ENCODE results near the gene ZMYND12.

The ZMYND12 gene

GRCh38 chr1:42419126-42419821 lies 36.5 kb downstream of the ZMYND12 start:
- no peaks in the 10 kb centered on the region for H4K20me1 ChIP-seq (ENCODE audit: insufficient read depth, low read length, poor library complexity, severe bottlenecking)

DNA sequence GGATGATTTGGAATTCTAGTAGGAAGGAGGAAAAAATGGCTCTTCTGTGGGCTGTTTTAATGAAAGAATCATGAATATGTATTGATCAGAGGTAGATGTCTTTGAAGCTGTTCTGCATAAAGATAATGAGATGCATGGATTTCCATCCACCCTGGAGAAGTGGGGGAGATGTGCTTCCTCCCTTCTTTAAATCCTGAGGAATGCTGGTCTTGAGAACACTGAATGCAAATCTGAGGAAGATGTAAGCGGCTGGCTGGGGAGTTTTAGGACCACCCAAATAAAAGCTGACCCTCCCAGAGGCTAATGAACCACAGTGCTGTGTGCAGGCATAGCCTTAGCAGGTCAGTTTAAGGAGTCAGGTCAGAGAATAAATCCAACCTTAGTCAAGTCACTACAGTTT lies 37.3 kb downstream of the ZMYND12 start:
- H3F3A ChIP-seq (ENCODE audit: low read depth) = no peaks in the 10 kb centered on the region
- H3K4me2 ChIP-seq (ENCODE audit: low read depth, low read length, poor library complexity, severe bottlenecking) = no peak overlapping the region
- no peak overlapping the region for H3K4me3 ChIP-seq (ENCODE audit: low read length, poor library complexity, severe bottlenecking)

More at GRCh38 chr1:42419126-42419821, 36.5 kb downstream of the ZMYND12 start:
- no peaks in the 10 kb centered on the region for H3F3A ChIP-seq (ENCODE audit: low read depth)
- H3K36me3 ChIP-seq (ENCODE audit: insufficient read depth, low read length) = no peaks in the 10 kb centered on the region
- H3K4me3 ChIP-seq (ENCODE audit: low read length, poor library complexity, severe bottlenecking) = no peak overlapping the region
- TF ChIP-seq CTCF (conservative IDR thresholded peaks at IDR 0.05; ENCODE audit: low read length) (no peak), EZH2phosphoT487 (IDR thresholded peaks at IDR 0.05; ENCODE audit: borderline replicate concordance) (no peak)
- no peak overlapping the region for H2AFZ ChIP-seq (ENCODE audit: low read length)
- no peaks in the 10 kb centered on the region for H3K79me2 ChIP-seq (ENCODE audit: insufficient read depth, low read length)
- no peaks in the 10 kb centered on the region for H3K27me3 ChIP-seq (ENCODE audit: insufficient read depth, low read length, poor library complexity, severe bottlenecking)
- H3K9ac ChIP-seq (ENCODE audit: low read depth, low read length, poor library complexity, severe bottlenecking) = no peak overlapping the region
- H3K4me2 ChIP-seq (ENCODE audit: low read depth, low read length, poor library complexity, severe bottlenecking) = no peak overlapping the region
- no peaks in the 10 kb centered on the region for H3K4me1 ChIP-seq (ENCODE audit: insufficient read depth, low read length, poor library complexity, severe bottlenecking)
- H3K9me2 ChIP-seq (replicated peaks; ENCODE audit: low read depth, low read length) = no peaks in the 10 kb centered on the region
- H3K9me3 ChIP-seq (ENCODE audit: insufficient read depth, low read depth, low read length) = no peaks in the 10 kb centered on the region

DNA sequence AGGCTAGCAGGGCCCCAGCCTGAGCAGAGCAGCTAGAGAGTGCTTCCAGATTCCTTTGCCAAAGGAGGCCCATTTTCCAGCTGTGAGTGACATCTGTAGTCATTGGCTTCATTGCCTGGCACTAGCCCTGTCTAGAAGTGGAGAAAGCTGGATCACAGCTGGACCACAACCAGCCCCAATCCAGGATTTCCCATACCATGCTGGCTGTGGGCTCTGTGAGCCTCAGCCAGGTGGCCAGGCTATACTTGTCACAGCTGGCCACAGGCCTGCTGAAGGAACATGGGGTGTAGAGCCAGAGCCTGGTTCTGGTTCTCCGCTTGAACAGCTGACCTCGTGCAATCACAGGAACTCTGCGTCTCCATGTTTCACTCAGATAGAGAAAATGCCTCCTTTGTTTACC lies 38.7 kb downstream of the ZMYND12 start:
- no peaks in the 10 kb centered on the region for H3K27me3 ChIP-seq (ENCODE audit: insufficient read depth, low read length, poor library complexity, severe bottlenecking)
- H2AFZ ChIP-seq (ENCODE audit: low read length) = no peak overlapping the region
- no peaks in the 10 kb centered on the region for H3K4me1 ChIP-seq (ENCODE audit: insufficient read depth, low read length, poor library complexity, severe bottlenecking)
- H4K20me1 ChIP-seq (ENCODE audit: insufficient read depth, low read length, poor library complexity, severe bottlenecking) = no peaks in the 10 kb centered on the region
- no peak overlapping the region for H3K4me3 ChIP-seq (ENCODE audit: low read length, poor library complexity, severe bottlenecking)
- H3K9ac ChIP-seq (ENCODE audit: low read depth, low read length, poor library complexity, severe bottlenecking) = no peak overlapping the region
- H3K9me2 ChIP-seq (replicated peaks; ENCODE audit: low read depth, low read length) = no peaks in the 10 kb centered on the region
- H3K36me3 ChIP-seq (ENCODE audit: insufficient read depth, low read length) = no peaks in the 10 kb centered on the region
- no peak overlapping the region for H3K4me2 ChIP-seq (ENCODE audit: low read depth, low read length, poor library complexity, severe bottlenecking)
- no peaks in the 10 kb centered on the region for H3K9me3 ChIP-seq (ENCODE audit: insufficient read depth, low read depth, low read length)
- TF ChIP-seq EZH2phosphoT487 (IDR thresholded peaks at IDR 0.05; ENCODE audit: borderline replicate concordance) (no peak), CTCF (conservative IDR thresholded peaks at IDR 0.05; ENCODE audit: low read length) (no peak)
- H3K79me2 ChIP-seq (ENCODE audit: insufficient read depth, low read length) = no peaks in the 10 kb centered on the region
- no peaks in the 10 kb centered on the region for H3F3A ChIP-seq (ENCODE audit: low read depth)

More for the DNA sequence above, 37.3 kb downstream of the ZMYND12 start:
- Histone ChIP-seq H3K4me1 (ENCODE audit: insufficient read depth, low read length, poor library complexity, severe bottlenecking) (no peaks in the 10 kb centered on the region), H3K9me3 (ENCODE audit: insufficient read depth, low read depth, low read length) (no peaks in the 10 kb centered on the region), H4K20me1 (ENCODE audit: insufficient read depth, low read length, poor library complexity, severe bottlenecking) (no peaks in the 10 kb centered on the region), H2AFZ (ENCODE audit: low read length) (no peak overlapping the region), H3K27me3 (ENCODE audit: insufficient read depth, low read length, poor library complexity, severe bottlenecking) (no peaks in the 10 kb centered on the region), H3K36me3 (ENCODE audit: insufficient read depth, low read length) (no peaks in the 10 kb centered on the region), H3K79me2 (ENCODE audit: insufficient read depth, low read length) (no peaks in the 10 kb centered on the region), H3K9ac (ENCODE audit: low read depth, low read length, poor library complexity, severe bottlenecking) (no peak overlapping the region), H3K9me2 (replicated peaks; ENCODE audit: low read depth, low read length) (no peaks in the 10 kb centered on the region)
- no peak for TF ChIP-seq EZH2phosphoT487 (IDR thresholded peaks at IDR 0.05; ENCODE audit: borderline replicate concordance)
- TF ChIP-seq CTCF (conservative IDR thresholded peaks at IDR 0.05; ENCODE audit: low read length) = no peak

All from Loucy (cell line).